Gastroesophageal sphincter (tissue), 3 donors: ENCODE measurements around the gene MPRIP.

ENCODE experiments used
- CTCF ChIP-seq, 4 experiments: fragments of 200-600 bp in 2 of 4; fragments of 450-650 bp in 2 of 4; sonication (generic) in 1 of 4; IDR thresholded peaks; one replicate each; pipeline ENCODE4 v1.5.1; 2017 to 2019; ENCODE audit warnings: antibody characterized with exemption in 4 of 4, mild to moderate bottlenecking in 2 of 4, moderate library complexity in 2 of 4
- POLR2A ChIP-seq, 2 donors: fragments of 450-650 bp; IDR thresholded peaks; one replicate each; pipeline ENCODE4 v1.6.1; 2017; ENCODE audit warnings: antibody characterized with exemption in 2 of 2, mild to moderate bottlenecking in 2 of 2, moderate library complexity in 1 of 2
- POLR2AphosphoS5 ChIP-seq: sonication (generic); formaldehyde crosslinking; IDR thresholded peaks from one replicate; pipeline ENCODE4 v1.6.1; 2017; ENCODE audit warnings: antibody characterized with exemption

GRCh38 chr17:17035920-17036523 is 6.2 kb upstream of the MPRIP start:
- no peak for TF ChIP-seq CTCF (IDR thresholded peaks at IDR 0.05)
- no peak for TF ChIP-seq POLR2AphosphoS5
- TF ChIP-seq POLR2A (IDR thresholded peaks at IDR 0.05): no peak
